Nucleus accumbens (tissue), 56 donors: ENCODE measurements around the gene SOX12.

ENCODE experiments used
- DNase-seq, 56 donors: peaks; one replicate each; lab custom pipeline; 2025; lab: John Stamatoyannopoulos, UW

SOX12 gene

DNA sequence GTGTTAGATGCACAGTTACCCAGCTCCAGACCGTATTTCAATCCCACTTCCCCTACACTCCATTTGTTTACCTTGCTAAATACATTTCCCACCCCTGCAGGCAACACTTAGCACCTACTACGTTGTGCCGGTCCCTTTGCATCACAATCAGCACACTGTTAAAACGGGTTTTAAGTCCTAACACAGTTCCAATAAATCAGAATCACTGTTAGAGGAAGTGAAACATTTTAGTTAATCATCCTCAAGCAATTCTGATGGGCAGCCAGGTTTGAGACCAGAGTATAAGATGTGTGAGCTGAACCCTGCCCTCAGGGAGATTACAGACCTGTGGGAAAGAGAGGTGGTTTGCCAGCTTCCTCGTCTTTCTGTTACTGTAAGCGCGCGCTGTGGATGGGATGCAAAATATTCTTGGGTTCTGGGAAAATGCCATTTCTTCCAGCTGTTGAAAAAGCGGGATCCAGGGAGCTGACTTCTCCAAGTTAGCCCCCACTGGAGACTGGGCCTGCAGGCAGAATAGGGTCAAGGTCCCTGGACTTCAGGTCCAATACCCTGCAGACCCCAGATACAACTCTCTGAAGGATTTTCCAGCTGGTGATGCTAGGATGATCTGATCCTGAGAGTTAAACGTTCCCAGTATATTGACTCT, 24.9 kb upstream of the SOX12 start:
- no peak for DNase-seq

DNA sequence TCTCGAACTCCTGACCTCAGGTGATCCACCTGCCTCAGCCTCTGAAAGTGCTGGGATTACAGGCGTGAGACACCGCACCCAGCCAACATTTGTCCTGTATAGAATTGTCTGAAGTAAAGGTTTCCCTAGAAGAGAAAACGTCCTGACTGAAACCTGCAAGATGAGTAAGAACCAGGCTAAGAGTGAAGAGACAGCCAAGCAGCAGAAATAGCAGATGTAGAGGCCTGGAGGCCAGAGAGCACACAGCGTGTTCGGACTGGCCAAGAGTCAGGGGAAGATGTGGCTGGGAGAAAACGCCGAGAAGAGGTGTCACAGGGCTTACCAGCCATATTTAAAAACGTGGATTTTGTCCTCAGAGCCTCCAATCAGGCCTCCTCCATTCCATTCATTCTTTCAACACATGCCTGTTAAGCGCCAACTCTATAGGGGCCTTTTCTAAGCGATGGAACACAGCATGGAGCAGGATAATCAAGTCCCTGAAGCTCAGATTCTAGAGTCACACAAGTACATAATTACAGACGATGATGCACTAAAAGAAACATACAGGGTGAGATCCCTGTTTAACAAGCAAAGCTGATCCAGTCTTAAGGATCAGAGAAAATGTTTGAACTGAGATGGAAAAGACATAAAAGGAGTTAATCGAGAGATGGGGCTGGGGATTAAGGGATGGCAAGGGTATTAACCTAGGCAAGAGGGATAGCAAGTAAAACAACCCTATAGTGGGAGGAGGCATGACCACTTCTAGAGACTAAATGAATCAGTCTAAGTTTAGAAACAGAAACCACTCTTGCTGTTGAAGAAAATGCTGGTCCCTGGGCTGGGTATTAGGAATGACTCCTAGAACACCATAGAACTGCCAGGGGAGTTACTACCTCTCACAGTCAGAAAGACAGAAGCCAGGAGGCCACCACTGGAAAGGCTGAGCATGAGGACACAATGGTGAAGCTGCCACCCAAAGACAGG, 23.2 kb upstream of the SOX12 start:
- no peak for DNase-seq

DNA sequence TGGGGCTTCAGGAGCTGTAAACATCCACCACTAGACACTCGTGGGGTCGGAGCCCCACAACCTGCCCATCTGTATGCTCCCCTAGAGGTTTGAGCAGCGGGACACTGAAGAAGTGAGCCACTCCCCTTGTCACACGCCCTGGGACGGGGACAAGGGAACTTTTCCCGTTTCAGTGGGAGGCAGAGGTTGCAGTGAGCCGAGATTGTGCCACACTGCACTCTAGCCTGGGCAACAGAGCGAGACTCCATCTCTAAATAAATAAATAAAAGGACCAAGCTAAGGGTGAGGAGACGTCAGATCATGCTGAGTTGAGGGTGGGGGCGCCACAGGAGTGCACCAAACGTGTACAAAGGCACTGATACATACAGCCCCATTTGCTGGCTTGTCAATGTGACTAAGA, 19.6 kb upstream of the SOX12 start:
- no peak for DNase-seq

DNA sequence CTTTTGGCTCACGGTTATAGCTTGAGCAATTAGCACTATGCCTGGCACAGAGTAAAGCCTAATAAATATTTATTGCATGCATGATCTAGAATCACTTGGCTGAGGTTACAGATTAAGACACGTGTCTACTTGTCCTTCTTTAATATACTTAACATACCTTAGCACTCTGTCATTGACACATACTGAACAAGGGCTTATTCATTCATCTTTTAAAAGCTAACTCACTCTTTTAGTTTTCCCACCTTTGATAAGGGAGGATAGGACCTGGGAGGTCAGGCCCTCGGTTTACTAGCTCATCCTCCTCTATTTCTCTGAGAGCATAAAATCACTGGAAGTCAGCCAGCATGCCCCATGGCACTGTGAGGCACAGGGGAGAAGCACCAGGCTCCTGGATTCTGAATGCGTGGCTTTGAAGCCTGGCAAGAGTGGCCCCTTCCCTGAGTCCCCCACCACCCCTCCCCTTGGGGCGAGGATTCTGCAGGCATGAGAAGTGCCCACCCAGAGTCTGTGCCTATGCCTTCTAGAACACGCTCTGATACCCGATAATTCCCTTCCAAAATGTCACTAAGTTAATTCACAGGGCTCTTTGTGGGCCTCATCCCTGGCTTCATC, 16.8 kb upstream of the SOX12 start:
- DNase-seq: no peak

DNA sequence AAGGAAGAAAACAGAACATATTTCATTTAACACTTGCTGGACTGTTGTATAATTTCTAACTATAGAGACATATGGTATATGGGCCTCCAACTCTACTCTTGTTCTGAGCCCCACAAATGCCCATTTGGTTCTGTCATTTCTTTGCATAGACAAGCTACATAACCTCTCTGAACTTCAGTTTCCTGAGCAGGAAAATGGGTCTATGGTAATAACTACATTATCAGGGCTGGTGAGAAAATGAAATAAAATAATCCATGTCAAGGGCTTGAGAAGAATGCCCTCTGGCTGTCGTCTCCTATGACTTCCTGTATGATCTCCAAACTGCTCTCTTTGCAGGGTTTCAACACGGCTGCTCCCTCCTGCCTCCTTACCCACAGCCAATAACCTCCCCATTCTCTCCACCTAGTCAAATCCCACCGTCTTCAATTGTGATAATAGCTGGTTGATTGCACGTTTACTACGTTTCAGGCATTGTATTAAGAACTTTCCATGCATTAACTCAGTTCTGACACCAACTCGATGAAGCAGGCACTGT, 16.0 kb upstream of the SOX12 start:
- peak in 3 of 56 donors; percentile 21 to 76 (median 62) for DNase-seq

DNA sequence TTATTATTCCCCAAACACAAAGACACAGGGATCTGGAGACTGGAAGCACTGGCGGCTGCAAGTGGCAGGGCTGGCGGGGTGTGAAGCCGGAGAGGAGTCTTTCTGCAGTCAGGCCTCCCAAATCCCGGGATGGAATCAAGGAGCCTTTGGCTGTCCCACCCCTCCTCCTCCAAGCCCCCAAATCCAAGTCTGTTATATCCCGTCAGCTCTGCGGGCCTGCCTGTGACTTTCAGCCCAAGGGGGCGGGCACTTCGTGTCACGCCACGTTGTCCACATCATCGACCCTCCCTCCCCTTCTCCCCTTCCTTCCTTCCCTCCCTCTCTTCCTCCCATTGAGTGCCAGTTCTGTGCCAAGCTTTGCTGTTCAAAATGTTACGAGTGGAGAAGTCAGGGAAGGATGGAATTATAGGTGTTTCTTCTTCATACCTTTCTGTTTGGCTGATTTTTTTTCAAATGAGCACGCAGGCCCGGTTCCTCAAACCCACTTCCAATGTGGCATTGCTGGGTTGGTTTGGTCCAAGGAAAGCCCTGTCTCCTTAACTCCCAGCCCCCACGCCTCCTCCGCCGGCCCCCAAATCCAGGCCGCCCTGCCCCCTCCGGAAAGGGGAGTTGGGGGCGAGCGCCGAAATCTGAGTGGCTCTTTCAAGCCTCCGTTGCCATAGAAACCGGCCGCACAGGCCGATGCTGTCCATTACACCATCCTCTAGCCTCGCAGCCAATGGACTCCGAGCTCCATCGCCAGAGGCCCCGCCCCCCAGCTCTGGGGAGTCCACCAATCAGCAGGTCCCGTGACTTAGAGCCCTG, 15.3 kb upstream of the SOX12 start:
- DNase-seq: peak; percentile 74 to 100 (median 98)

DNA sequence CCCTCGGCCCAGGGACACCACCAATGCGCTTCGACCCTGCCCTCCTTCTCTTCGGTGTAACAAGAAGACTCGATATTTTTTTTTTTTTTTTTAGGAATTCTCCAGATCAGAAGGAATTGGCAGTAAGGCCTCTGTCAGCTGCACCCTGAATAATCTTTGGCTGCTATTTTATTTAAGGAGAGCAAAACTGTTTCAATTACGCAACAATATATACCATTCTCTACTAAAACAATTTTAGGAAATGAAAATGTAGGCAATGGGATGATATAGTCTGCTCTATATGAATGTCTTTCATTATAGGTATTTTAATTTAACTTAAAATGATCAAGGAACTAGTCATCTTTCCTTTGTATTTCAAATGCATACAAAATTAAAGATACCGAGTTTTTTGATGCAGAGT, 14.7 kb upstream of the SOX12 start:
- no peak for DNase-seq

DNA sequence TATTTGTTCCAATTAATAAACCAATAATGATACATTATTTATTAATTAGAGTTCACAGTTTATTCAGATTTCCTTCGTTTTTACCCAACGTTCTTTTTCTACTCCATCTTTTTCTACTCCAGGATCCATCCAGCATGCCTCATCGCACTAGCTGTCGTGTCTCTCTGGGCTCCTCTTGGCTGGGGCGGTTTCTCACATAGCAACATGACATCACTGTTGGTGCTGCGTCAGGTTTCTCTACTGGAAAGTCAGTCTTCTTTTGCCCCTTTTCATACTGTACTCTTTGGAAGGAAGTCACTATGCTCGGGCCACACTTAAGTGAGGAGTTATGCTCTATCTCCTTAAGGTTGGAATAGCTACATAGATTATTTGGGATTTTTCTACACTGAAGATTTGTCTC, 13.7 kb upstream of the SOX12 start:
- DNase-seq: no peak

DNA sequence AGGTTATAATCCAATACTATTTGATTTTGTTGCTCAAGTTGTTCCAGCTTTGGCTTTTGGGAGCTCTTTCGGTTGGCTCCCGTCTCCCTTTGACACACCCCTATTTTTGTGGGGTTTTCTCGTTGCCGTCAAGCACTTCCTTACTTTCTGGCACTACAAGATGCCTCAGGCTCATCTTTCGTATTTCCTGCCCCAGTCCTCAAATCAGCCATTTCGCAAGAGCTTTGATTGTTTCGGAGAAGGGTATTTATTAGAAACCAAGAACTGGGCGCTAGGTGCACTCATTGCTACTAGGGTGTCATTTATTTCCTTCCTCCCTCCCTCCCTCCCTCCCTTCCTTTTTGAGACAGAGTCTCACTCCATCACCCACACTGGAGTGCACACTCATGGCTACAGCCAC, 13.3 kb upstream of the SOX12 start:
- no peak for DNase-seq

DNA sequence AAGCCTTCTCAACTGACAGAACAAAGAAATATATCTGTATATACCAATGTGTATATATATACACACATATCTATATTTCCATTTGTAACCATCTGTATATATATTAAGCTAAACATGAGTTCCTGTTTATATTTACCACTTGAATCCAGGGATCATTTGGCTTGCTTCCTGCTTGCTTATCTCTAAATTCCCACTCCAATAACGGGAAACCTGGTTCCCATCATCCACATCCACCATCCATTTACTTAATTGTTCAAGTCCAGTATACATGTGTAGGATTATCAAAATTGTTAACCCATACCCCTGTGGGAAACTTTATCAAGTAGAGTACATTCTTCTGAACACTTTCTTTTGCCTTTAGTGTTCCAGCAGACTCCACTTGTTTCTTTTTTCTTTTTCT, 12.5 kb upstream of the SOX12 start:
- no peak for DNase-seq

DNA sequence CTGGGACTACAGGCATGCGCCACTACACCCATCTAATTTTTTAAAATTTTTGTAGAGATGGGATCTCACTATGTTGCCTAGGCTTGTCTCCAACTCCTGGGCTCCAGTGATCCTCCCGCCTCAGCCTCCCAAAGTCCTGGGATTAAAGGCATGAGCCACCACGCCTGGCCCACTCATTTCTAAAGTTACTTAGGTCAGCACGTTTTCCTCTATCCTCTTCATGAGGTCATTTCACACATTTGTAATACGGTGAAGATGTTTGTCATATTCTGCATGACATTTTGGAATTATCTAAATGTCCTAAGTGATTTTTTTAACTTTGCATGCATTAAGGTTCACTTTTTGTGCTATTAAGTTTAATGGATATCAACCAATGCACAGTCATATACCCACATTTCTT, 11.9 kb upstream of the SOX12 start:
- DNase-seq: no peak

DNA sequence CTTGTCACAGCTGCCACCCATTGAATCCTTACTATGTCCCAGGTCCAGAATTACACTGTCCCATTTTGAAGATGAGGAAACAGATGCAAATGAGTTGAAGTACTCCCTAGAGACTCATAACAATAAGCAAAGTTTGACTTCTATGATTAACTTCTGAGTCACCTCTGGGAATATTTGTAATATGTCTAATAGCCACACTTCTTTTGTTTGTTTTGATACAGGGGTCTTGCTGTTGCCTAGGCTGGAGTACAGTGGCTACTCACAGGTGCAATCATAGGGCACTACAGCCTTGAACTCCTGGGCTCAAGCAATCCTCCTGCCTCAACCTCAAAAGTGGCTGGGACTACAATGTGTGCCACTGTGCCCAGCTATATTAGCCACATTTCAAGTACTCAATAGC, 11.4 kb upstream of the SOX12 start:
- no peak for DNase-seq

DNA sequence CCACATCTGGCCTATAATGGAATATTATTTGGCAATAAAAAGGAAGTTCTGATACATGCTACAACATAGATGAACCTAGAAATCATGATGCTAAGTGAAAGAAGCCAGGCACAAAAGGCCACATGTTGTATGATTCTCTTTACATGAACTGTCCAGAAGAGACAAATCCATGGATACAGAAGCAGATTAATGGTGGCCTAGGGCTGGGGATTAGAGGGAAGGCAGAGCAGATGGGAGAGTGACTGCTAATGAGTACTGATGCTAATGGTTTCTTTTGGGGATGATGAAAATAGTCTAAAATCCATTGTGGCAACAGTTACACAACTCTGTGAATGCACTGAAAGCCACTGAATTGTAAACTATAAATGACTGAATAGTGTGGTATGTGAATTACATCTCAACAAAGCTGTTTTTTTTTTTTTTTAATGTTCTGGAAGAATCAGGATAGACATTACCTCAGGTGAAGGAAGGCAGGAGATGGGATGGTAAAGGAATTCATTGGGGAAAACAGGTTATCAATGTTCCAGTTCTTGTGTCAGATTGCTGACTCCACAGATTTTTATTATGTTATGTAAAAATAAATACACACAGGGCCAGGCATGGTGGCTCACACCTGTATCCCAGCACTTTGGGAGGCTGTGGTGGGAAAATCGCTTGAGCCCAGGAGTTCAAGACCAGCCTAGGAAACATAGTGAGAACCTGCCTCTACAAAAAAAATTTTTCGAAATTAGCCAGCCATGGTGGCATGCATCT, 8.9 kb upstream of the SOX12 start:
- no peak for DNase-seq

DNA sequence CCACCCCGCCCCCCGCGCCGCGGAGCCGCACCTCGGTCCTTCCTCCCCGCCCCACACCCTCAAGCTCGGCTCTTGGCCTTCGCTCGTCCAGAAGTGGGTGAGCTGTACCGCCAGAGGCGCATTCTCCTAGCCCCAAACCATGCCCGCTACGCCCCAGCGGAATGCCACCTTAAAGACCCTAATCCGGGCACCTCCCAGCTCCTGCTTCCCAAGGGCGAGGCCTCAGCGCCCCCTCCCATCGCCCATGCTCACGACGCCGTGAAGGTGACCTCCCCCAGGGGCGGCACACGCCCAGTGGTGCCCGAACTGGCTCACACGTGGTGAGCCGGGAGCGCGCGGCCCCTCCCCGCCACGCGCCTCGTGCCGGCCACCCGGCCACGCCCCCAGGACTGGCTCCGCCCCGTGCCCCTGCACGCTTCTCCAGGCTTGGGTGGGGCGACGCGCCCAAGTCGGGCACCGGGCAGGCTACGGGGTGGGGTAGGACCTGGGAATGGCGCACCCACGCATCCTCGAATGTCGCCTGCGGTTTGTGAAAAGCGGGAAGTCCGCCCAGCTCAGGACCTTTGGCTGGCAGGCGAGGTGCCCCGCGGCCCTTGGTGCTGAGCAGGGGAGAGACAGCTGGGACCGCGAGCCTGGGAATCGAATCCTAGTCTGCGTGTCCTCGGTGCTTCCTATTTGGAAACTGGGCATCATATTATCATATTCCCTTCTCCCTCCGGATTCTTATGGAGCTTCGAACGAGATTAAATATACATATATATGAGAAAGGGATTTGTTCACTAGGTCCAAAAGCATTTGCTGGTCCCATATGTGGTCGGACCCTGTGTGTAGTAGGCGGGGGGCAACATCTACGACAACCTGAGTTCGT, 941 bp upstream of the SOX12 start:
- peak in 54 of 56 donors; percentile 26 to 88 (median 70) for DNase-seq

DNA sequence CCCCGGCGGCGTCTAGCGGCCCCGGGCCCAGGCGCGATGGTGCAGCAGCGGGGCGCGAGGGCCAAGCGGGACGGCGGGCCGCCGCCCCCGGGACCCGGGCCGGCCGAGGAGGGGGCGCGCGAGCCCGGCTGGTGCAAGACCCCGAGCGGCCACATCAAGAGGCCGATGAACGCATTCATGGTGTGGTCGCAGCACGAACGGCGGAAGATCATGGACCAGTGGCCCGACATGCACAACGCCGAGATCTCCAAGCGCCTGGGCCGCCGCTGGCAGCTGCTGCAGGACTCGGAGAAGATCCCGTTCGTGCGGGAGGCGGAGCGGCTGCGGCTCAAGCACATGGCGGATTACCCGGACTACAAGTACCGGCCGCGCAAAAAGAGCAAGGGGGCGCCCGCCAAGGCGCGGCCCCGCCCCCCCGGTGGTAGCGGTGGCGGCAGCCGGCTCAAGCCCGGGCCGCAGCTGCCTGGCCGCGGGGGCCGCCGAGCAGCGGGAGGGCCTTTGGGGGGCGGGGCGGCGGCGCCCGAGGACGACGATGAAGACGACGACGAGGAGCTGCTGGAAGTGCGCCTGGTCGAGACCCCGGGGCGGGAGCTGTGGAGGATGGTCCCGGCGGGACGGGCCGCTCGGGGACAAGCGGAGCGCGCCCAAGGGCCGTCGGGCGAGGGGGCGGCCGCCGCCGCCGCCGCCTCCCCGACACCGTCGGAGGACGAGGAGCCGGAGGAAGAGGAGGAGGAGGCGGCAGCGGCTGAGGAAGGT, 715 bp downstream of the SOX12 start:
- DNase-seq: peak in 48 of 56 donors; percentile 30 to 79 (median 58)

DNA sequence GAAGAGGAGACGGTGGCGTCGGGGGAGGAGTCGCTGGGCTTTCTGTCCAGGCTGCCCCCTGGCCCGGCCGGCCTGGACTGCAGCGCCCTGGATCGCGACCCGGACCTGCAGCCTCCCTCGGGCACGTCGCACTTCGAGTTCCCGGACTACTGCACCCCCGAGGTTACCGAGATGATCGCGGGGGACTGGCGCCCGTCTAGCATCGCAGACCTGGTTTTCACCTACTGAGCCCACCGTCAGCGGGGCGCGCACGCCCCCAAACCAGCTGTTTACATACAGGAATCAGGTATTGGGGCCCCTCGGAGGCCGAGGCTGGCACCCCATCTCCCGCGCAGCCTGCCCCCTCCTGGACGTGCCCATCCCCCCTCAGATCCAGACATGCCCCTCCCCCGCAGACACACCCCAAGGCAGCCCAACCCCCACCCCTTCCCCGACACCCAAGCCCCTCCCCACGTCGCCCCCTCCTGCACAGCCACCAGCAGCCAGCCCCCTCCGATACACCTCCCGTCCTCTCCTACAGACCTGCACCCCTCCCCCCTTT, 1.4 kb downstream of the SOX12 start:
- DNase-seq: peak in 12 of 56 donors; percentile 39 to 93 (median 63)

DNA sequence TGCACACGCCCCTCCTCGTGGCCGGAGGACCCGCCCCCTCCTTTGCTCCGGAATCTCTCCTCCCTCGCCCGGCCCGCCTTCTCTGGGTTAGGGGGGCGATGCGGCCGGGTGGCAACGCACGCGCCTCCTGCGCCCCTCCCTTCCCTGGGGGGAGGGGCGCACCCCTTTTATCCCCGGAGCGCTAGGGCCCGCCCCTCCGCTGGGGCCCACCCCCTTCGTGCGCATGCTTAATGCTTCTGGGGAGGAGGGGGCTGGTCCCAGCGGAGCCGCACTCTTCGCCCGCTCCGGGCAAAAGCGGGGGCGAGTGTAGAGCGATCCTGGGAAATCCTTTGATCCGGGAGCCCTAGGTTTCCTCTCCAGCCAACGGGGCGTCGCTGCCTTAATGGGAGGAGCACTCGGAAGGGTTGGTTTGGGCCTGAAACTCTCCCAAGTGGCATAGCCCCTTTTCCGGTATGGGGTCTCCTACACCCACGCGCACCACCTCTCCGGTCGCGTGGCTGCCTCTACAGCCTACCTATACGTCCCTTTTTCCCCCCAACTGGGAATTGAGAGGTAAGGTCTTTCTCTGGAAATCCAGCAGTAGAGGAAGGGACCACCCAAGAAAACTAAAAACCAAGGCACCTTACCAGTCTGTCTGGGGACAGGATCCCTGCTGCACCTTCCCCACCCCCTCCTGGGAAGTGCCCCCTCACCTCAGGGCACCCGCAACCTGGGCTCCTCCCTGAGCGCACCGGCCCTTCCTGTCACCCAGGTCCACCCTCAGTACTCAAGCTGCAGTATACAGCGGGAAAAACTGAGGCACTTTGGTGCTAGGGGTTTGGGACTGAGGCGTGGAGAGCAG, 2.1 kb downstream of the SOX12 start:
- DNase-seq: peak; percentile 39 to 93 (median 80)
